ENCODE results near the gene POU2F1.

The POU2F1 gene

GRCh38 chr1:167227934-167228378 is 7.3 kb downstream of the POU2F1 start:
- TF ChIP-seq, protein P1, sequence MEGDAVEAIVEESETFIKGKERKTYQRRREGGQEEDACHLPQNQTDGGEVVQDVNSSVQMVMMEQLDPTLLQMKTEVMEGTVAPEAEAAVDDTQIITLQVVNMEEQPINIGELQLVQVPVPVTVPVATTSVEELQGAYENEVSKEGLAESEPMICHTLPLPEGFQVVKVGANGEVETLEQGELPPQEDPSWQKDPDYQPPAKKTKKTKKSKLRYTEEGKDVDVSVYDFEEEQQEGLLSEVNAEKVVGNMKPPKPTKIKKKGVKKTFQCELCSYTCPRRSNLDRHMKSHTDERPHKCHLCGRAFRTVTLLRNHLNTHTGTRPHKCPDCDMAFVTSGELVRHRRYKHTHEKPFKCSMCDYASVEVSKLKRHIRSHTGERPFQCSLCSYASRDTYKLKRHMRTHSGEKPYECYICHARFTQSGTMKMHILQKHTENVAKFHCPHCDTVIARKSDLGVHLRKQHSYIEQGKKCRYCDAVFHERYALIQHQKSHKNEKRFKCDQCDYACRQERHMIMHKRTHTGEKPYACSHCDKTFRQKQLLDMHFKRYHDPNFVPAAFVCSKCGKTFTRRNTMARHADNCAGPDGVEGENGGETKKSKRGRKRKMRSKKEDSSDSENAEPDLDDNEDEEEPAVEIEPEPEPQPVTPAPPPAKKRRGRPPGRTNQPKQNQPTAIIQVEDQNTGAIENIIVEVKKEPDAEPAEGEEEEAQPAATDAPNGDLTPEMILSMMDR (conservative IDR thresholded peaks at IDR 0.05), result no peak
- H3K27ac ChIP-seq, result 0 out of 2 replicates have a peak overlapping the region, but pooled peaks have one; percentile 21

DNA sequence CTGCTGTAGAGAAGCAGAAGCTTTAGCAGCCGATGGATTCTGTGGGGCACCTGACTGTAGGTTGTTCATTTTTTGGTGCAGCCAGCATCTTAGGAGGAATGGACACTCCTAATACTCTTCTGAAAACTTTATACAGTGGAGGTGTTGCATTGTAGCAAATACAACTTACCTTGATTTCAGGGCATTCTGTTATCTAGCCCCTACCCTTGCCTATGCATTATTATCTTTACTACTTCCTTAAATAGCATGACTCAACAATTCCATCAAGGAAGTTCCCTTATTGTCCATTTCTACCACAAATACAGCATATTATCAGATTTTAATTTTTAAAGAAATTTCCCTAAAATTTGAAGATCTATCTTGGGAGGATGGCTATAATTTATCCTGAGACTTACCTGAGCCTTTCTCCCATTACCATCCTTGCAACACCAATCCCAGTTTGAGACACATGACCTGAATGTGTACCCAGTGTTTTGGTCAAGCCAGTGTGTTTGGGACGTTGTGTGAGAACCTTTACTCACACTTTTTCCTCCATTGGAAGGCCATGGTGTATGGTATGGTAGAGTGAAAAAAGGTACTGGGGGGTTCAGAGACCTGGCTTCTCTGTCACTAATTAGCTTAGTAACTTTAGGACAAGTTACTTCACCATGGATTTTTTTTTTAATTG is 9.2 kb downstream of the POU2F1 start:
- no peak overlapping the region for H3K27ac ChIP-seq
- TF ChIP-seq, protein P1 (conservative IDR thresholded peaks at IDR 0.05), result no peak

GRCh38 chr1:167230437-167230836 is 9.8 kb downstream of the POU2F1 start:
- no peak overlapping the region for H3K27ac ChIP-seq
- TF ChIP-seq, protein P1 (conservative IDR thresholded peaks at IDR 0.05), result no peak

DNA sequence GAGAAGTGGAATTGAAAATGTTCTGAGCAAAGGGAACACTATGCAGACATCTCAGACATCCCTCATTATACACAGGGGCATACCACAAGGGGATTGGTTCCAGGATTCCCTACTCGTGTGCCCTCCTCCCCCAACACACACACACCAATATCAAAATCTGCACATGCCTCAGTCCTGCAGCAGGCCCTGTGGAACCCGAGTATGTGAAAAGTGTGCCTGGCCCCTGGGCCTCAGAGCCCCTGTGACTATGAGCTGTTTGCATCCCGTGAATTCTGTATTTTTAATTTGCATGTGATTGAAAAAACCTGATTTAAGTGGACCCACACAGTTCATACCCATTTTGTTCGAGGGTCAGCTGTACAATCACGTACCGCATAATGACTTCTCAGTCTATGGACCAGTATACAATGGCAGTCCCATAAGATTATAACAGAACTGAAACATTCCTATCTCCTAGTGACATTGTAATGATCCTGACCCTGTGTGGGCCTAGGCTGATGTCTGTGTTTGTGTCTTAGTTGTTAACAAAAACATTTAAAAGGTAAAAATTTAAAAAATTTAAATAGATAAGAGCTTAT is 11.3 kb downstream of the POU2F1 start:
- TF ChIP-seq, protein P1 (conservative IDR thresholded peaks at IDR 0.05), result no peak
- H3K27ac ChIP-seq, result no peak overlapping the region

DNA sequence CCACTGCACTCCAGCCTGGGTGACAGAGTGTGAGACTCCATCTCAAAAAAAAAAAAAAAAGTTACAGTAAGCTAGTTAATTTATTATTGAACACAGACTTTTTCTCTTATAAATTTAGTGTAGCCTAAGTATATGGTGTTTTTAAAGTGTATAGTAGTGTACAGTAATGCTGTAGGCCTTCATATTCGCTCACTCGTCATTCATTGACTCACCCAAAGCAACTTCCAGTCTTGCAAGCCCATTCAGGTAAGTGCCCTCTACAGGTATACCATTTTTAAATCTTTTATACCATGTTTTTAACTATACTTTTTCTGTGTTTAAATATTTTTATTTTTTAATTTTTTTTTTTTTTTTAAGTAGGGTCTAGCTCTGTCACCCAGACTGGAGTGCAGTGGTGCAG is 12.1 kb downstream of the POU2F1 start:
- no peak overlapping the region for H3K27ac ChIP-seq
- TF ChIP-seq, protein P1 (conservative IDR thresholded peaks at IDR 0.05), result no peak

DNA sequence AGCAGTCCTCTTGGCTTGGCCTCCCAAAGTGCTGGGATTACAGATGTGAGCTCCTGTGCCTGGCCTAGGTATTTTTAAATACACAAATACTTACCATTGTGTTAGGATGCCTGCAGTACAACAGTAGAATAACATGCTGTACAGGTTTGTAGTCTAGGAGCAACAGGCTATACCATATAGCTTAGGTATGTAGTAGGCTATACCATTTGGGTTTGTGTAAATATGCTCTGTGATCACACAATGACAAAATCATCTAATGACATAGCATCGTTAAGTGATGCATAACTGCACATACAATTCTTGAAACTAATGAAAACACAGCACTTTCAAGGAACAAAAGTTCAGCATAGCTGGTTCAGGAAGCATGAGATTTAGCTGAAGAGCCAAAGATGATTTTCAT is 12.7 kb downstream of the POU2F1 start:
- TF ChIP-seq, protein P1 (conservative IDR thresholded peaks at IDR 0.05), result no peak
- no peak overlapping the region for H3K27ac ChIP-seq

GRCh38 chr1:167237000-167237399 is 16.3 kb downstream of the POU2F1 start:
- no peak overlapping the region for H3K27ac ChIP-seq
- TF ChIP-seq, protein P1 (conservative IDR thresholded peaks at IDR 0.05), result no peak

Measured in VCaP (cell line).